HEK293T (cell line): Measurements from ENCODE around the gene ARHGEF10L.

Experiments used
- CTCF ChIA-PET: fragments of 350-600 bp; formaldehyde crosslinking; extraction: SDS; loops from one replicate; lab custom pipeline; 2021; ENCODE audit warnings: antibody characterized with exemption, inconsistent platforms; lab: Yijun Ruan, JAX
- POLR2A ChIA-PET: fragments of 350-600 bp; formaldehyde crosslinking; extraction: SDS; loops from one replicate; lab custom pipeline; 2020; ENCODE audit warnings: antibody characterized with exemption, inconsistent platforms; lab: Yijun Ruan, JAX
- DNase-seq: peaks from one replicate; pipeline ENCODE4 v3.0.0; 2012; ENCODE audit warnings: mixed read lengths; ENCODE audit errors: extremely low spot score
- ARNT ChIP-seq: fragments of 450-650 bp; IDR thresholded peaks from 2 replicates; pipeline ENCODE4 v1.6.1; 2017; ENCODE audit warnings: mild to moderate bottlenecking
- BHLHE40 ChIP-seq: fragments of 450-650 bp; IDR thresholded peaks from 2 replicates; pipeline ENCODE4 v1.6.1; 2016; ENCODE audit warnings: mild to moderate bottlenecking, moderate library complexity, borderline replicate concordance
- CTBP1 ChIP-seq: fragments of 450-650 bp; IDR thresholded peaks from 2 replicates; pipeline ENCODE4 v1.6.1; 2016; ENCODE audit warnings: borderline replicate concordance
- ELF4 ChIP-seq: fragments of 450-650 bp; IDR thresholded peaks from 2 replicates; pipeline ENCODE4 v1.6.1; 2017; ENCODE audit warnings: antibody characterized with exemption
- FOXA1 ChIP-seq: fragments of 450-650 bp; IDR thresholded peaks from 2 replicates; pipeline ENCODE4 v1.6.1; 2016; ENCODE audit warnings: mild to moderate bottlenecking
- FOXK2 ChIP-seq: fragments of 450-650 bp; IDR thresholded peaks from 2 replicates; pipeline ENCODE4 v1.6.1; 2016; ENCODE audit warnings: mild to moderate bottlenecking
- FOXM1 ChIP-seq: fragments of 450-650 bp; IDR thresholded peaks from 2 replicates; pipeline ENCODE4 v1.6.1; 2017; ENCODE audit warnings: mild to moderate bottlenecking, borderline replicate concordance
- HDGF ChIP-seq: fragments of 450-650 bp; IDR thresholded peaks from 2 replicates; pipeline ENCODE4 v1.6.1; 2017; ENCODE audit warnings: antibody characterized with exemption, borderline replicate concordance
- L3MBTL2 ChIP-seq: fragments of 450-650 bp; conservative IDR thresholded peaks from 2 replicates; pipeline ENCODE4 v1.6.1; 2016; ENCODE audit warnings: mild to moderate bottlenecking
- LEF1 ChIP-seq: fragments of 450-650 bp; IDR thresholded peaks from 2 replicates; pipeline ENCODE4 v1.6.1; 2017; ENCODE audit warnings: mild to moderate bottlenecking, borderline replicate concordance
- NFRKB ChIP-seq: fragments of 450-650 bp; IDR thresholded peaks from 2 replicates; pipeline ENCODE4 v1.6.1; 2016; ENCODE audit warnings: mild to moderate bottlenecking, moderate library complexity
- PKNOX1 ChIP-seq: fragments of 450-650 bp; IDR thresholded peaks from 2 replicates; pipeline ENCODE4 v1.6.1; 2016
- SP1 ChIP-seq: fragments of 450-650 bp; IDR thresholded peaks from 2 replicates; pipeline ENCODE4 v1.6.1; 2017
- SUZ12 ChIP-seq: fragments of 450-650 bp; IDR thresholded peaks from 2 replicates; pipeline ENCODE4 v1.6.1; 2016; ENCODE audit warnings: mild to moderate bottlenecking
- TARDBP ChIP-seq: fragments of 450-650 bp; IDR thresholded peaks from 2 replicates; pipeline ENCODE4 v1.6.1; 2016
- ZNF384 ChIP-seq: fragments of 450-650 bp; IDR thresholded peaks from 2 replicates; pipeline ENCODE4 v1.6.1; 2016

ARHGEF10L gene

GRCh38 chr1:17632541-17633184 is 93.2 kb downstream of the ARHGEF10L start:
- no peak for TF ChIP-seq ARNT
- no peak for TF ChIP-seq SP1
- no peak for TF ChIP-seq L3MBTL2
- no peak for TF ChIP-seq PKNOX1
- TF ChIP-seq BHLHE40: no peak
- no peak for TF ChIP-seq FOXK2
- no peak for TF ChIP-seq NFRKB
- no peak for TF ChIP-seq ZNF384
- no peak for DNase-seq
- POLR2A ChIA-PET: interaction anchor here (0.6 kb wide), 1 partner anchor 23 kb away, joined by 3 read pairs; no protein-coding TSS in a partner anchor
- CTCF ChIA-PET: interaction anchor here (1.2 kb wide), 1 partner anchor 26 kb away, joined by 6 read pairs; no protein-coding TSS in a partner anchor

- CTCF ChIA-PET: interaction anchor here (0.7 to 1.2 kb wide), 2 partner anchors 27 to 29 kb away, joined by 3 to 6 read pairs; no protein-coding TSS in a partner anchor
- no peak for TF ChIP-seq FOXM1
- TF ChIP-seq NFRKB: no peak
- no peak for TF ChIP-seq HDGF
- POLR2A ChIA-PET: interaction anchor here (0.5 kb wide), 1 partner anchor 796 kb away, joined by 3 read pairs; no protein-coding TSS in a partner anchor
- DNase-seq: no peak
Observed at GRCh38 chr1:17633654-17634053, 94.2 kb downstream of the ARHGEF10L start.

GRCh38 chr1:17635276-17635675 is 95.8 kb downstream of the ARHGEF10L start:
- ChIA-PET CTCF (no interaction called here), POLR2A (no interaction called here)
- TF ChIP-seq CTBP1: no peak
- TF ChIP-seq ELF4: no peak
- no peak for DNase-seq

- POLR2A ChIA-PET: no interaction called here
Observed at GRCh38 chr1:17635811-17636210, 96.3 kb downstream of the ARHGEF10L start.

GRCh38 chr1:17636612-17637011 is 97.1 kb downstream of the ARHGEF10L start:
- DNase-seq: no peak
- no peak for TF ChIP-seq HDGF
- no peak for TF ChIP-seq BHLHE40
- TF ChIP-seq SUZ12: no peak
- TF ChIP-seq FOXK2: no peak
- no peak for TF ChIP-seq NFRKB
- TF ChIP-seq PKNOX1: no peak
- no peak for TF ChIP-seq FOXM1
- no peak for TF ChIP-seq ELF4
- no peak for TF ChIP-seq LEF1
- no peak for TF ChIP-seq TARDBP
- ChIA-PET POLR2A (no interaction called here), CTCF (no interaction called here)

More at GRCh38 chr1:17635811-17636210, 96.3 kb downstream of the ARHGEF10L start:
- no peak for DNase-seq
- CTCF ChIA-PET: no interaction called here
- TF ChIP-seq FOXM1: no peak

- TF ChIP-seq PKNOX1 (no peak), L3MBTL2 (no peak), NFRKB (no peak), FOXM1 (no peak), FOXK2 (no peak), TARDBP (no peak), FOXA1 (no peak), ELF4 (no peak), SUZ12 (no peak), CTBP1 (no peak), SP1 (no peak), BHLHE40 (no peak), ZNF384 (no peak), HDGF (no peak), LEF1 (no peak), ARNT (no peak)
- CTCF ChIA-PET: no interaction called here
- no peak for DNase-seq
- POLR2A ChIA-PET: no interaction called here
Observed at GRCh38 chr1:17637055-17637454, 97.6 kb downstream of the ARHGEF10L start.

- CTCF ChIA-PET: no interaction called here
- TF ChIP-seq ARNT: no peak
- TF ChIP-seq CTBP1: no peak
- no peak for TF ChIP-seq SP1
- TF ChIP-seq BHLHE40: no peak
- TF ChIP-seq FOXM1: no peak
- TF ChIP-seq HDGF: no peak
- TF ChIP-seq LEF1: no peak
- no peak for TF ChIP-seq FOXA1
- TF ChIP-seq ELF4: no peak
- no peak for TF ChIP-seq TARDBP
- POLR2A ChIA-PET: no interaction called here
- no peak for DNase-seq
Observed at GRCh38 chr1:17639703-17640340, 100.3 kb downstream of the ARHGEF10L start.
